ENCODE results near the gene GALNT17.

The GALNT17 gene

DNA sequence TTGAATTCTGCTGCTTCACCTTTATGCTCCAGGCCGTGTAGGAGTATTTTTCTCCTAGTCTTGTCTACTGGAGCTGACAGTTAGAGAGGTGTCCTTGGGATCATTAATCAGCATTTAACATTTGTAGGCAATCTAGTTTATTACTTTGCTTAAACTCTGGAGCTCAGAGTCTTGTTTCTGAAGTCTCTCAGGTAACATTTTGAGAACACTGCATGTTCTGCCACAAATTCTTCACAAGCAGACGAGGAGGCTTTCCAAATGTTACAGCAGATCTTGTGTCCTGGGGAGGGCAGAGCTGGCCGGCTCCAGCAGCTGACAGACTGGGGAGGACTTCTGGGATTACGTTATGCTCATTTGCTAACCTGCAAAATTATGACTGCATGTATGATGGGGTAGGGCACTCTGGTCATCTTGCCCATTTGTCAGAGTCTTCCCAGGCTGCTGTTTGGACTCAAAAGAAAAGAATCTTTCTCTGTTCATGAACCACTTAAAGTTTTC lies 50.5 kb downstream of the GALNT17 start:
- WGBS (ENCODE audit: extremely low coverage, insufficient coverage, insufficient read length): no CpG with 5 or more reads among the region's 4 CpGs
- no peak overlapping the region for H2AFZ ChIP-seq (ENCODE audit: insufficient read depth, low read length, poor library complexity)
- no peak overlapping the region for H4K12ac ChIP-seq (ENCODE audit: low read depth, low read length)
- peaks cover 3 to 4% of the 10 kb centered on the region in 2 experiments for H3K4me1 ChIP-seq (ENCODE audit: control insufficient read depth in 1 of 2, insufficient read depth in 2 of 2, low read length in 2 of 2)
- H3K79me1 ChIP-seq (ENCODE audit: low read length): no peaks in the 10 kb centered on the region
- H4K8ac ChIP-seq (ENCODE audit: low read depth, low read length): no peak overlapping the region
- no peak for DNase-seq
- no peak overlapping the region for H2AK5ac ChIP-seq (ENCODE audit: low read length)
- H3K27ac ChIP-seq (ENCODE audit: low read depth, low read length): no peak overlapping the region
- H3K79me2 ChIP-seq (ENCODE audit: control insufficient read depth, insufficient read depth, low read length, poor library complexity): no peaks in the 10 kb centered on the region
- H4K91ac ChIP-seq (ENCODE audit: low read depth, low read length): no peak overlapping the region
- no peak overlapping the region for H3K23ac ChIP-seq (ENCODE audit: low read length)
- no peak overlapping the region for H2BK120ac ChIP-seq (ENCODE audit: insufficient read depth, low read length, poor library complexity)
- H3K18ac ChIP-seq (ENCODE audit: low read length): no peak overlapping the region
- H3K36me3 ChIP-seq (ENCODE audit: control insufficient read depth in 1 of 2, insufficient read depth in 2 of 2, low read length in 2 of 2): no peaks in the 10 kb centered on the region
- H3K9ac ChIP-seq (ENCODE audit: low read length): no peak overlapping the region
- H3K9me3 ChIP-seq (ENCODE audit: insufficient read depth, low read depth, low read length): no peaks in the 10 kb centered on the region
- no peak overlapping the region for H3K4me3 ChIP-seq (ENCODE audit: low read depth, low read length)
- H3K4me2 ChIP-seq (ENCODE audit: low read length): no peak overlapping the region
- H2BK5ac ChIP-seq (ENCODE audit: low read depth, low read length, poor library complexity): no peak overlapping the region
- H3K14ac ChIP-seq (ENCODE audit: low read length): no peak overlapping the region
- no peak overlapping the region for H3K4ac ChIP-seq (ENCODE audit: low read depth, low read length)
- no peaks in the 10 kb centered on the region for H3K27me3 ChIP-seq (ENCODE audit: insufficient read depth, low read length)
- no peak overlapping the region for H2BK12ac ChIP-seq (ENCODE audit: low read length)

DNA sequence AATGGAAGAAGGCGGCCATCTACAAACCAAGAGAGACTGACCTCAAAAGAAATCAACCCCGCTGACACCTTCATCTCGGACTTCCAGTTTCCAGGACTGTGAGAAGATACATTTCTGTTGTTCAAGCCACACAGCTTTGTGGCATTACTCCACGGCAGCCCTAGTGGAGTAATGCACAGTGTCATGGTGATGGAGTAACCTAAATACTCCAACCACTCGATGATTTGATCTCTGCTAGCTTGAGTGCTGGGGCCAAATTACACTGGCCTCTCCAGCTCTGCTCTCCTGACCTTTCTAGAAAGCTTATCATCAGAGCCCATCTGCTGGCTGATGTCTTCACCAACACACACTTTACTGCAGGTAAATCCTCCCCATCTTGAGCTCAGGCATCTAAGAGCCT lies 52.2 kb downstream of the GALNT17 start:
- no peak overlapping the region for H3K4me2 ChIP-seq (ENCODE audit: low read length)
- no peak overlapping the region for H2AK5ac ChIP-seq (ENCODE audit: low read length)
- no peak overlapping the region for H2BK120ac ChIP-seq (ENCODE audit: insufficient read depth, low read length, poor library complexity)
- H2AFZ ChIP-seq (ENCODE audit: insufficient read depth, low read length, poor library complexity): no peak overlapping the region
- no peak overlapping the region for H4K12ac ChIP-seq (ENCODE audit: low read depth, low read length)
- no peak overlapping the region for H3K9ac ChIP-seq (ENCODE audit: low read length)
- no peak overlapping the region for H4K8ac ChIP-seq (ENCODE audit: low read depth, low read length)
- H3K36me3 ChIP-seq (ENCODE audit: control insufficient read depth in 1 of 2, insufficient read depth in 2 of 2, low read length in 2 of 2): no peaks in the 10 kb centered on the region
- H3K4me1 ChIP-seq (ENCODE audit: control insufficient read depth in 1 of 2, insufficient read depth in 2 of 2, low read length in 2 of 2): peaks cover 3 to 4% of the 10 kb centered on the region in 2 experiments
- H3K23ac ChIP-seq (ENCODE audit: low read length): no peak overlapping the region
- no peak overlapping the region for H3K14ac ChIP-seq (ENCODE audit: low read length)
- H2BK5ac ChIP-seq (ENCODE audit: low read depth, low read length, poor library complexity): no peak overlapping the region
- WGBS (ENCODE audit: extremely low coverage, insufficient coverage, insufficient read length): no CpG with 5 or more reads among the region's 5 CpGs
- no peak for DNase-seq
- H3K18ac ChIP-seq (ENCODE audit: low read length): no peak overlapping the region
- no peaks in the 10 kb centered on the region for H3K79me1 ChIP-seq (ENCODE audit: low read length)
- H2BK12ac ChIP-seq (ENCODE audit: low read length): no peak overlapping the region
- H3K27ac ChIP-seq (ENCODE audit: low read depth, low read length): no peak overlapping the region
- H3K4ac ChIP-seq (ENCODE audit: low read depth, low read length): no peak overlapping the region
- H4K91ac ChIP-seq (ENCODE audit: low read depth, low read length): no peak overlapping the region
- H3K79me2 ChIP-seq (ENCODE audit: control insufficient read depth, insufficient read depth, low read length, poor library complexity): no peaks in the 10 kb centered on the region
- H3K27me3 ChIP-seq (ENCODE audit: insufficient read depth, low read length): no peaks in the 10 kb centered on the region
- H3K9me3 ChIP-seq (ENCODE audit: insufficient read depth, low read depth, low read length): no peaks in the 10 kb centered on the region
- no peak overlapping the region for H3K4me3 ChIP-seq (ENCODE audit: low read depth, low read length)

DNA sequence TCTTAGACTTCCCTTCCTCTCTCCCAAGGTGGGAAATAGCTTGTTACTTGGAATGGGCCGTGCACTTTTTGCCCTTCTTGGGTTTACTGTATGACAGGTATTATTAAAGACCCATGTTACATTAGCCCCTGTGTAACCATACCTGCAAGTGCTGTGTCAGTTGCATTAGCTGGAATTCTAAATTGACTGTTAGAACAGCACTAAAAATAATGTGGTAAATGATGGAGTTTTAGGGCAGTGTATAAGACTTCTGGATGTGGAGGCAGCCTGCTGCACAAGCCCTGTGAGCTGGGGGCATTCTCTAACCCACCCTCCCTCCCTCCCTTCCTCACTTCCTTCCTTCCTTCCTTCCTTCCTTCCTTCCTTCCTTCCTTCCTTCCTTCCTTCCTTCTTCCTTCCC lies 52.7 kb downstream of the GALNT17 start:
- no peak for DNase-seq
- H4K12ac ChIP-seq (ENCODE audit: low read depth, low read length): no peak overlapping the region
- H2BK120ac ChIP-seq (ENCODE audit: insufficient read depth, low read length, poor library complexity): no peak overlapping the region
- H3K4me1 ChIP-seq (ENCODE audit: control insufficient read depth in 1 of 2, insufficient read depth in 2 of 2, low read length in 2 of 2): peaks cover 3 to 4% of the 10 kb centered on the region in 2 experiments
- H3K14ac ChIP-seq (ENCODE audit: low read length): no peak overlapping the region
- H3K4me2 ChIP-seq (ENCODE audit: low read length): no peak overlapping the region
- H2BK12ac ChIP-seq (ENCODE audit: low read length): no peak overlapping the region
- H4K8ac ChIP-seq (ENCODE audit: low read depth, low read length): no peak overlapping the region
- H3K79me1 ChIP-seq (ENCODE audit: low read length): no peaks in the 10 kb centered on the region
- H3K23ac ChIP-seq (ENCODE audit: low read length): no peak overlapping the region
- H3K4me3 ChIP-seq (ENCODE audit: low read depth, low read length): no peak overlapping the region
- H4K91ac ChIP-seq (ENCODE audit: low read depth, low read length): no peak overlapping the region
- no peak overlapping the region for H3K4ac ChIP-seq (ENCODE audit: low read depth, low read length)
- H2AFZ ChIP-seq (ENCODE audit: insufficient read depth, low read length, poor library complexity): no peak overlapping the region
- WGBS (ENCODE audit: extremely low coverage, insufficient coverage, insufficient read length): no CpG with 5 or more reads among the region's 1 CpG
- H3K79me2 ChIP-seq (ENCODE audit: control insufficient read depth, insufficient read depth, low read length, poor library complexity): no peaks in the 10 kb centered on the region
- no peak overlapping the region for H3K18ac ChIP-seq (ENCODE audit: low read length)
- H3K36me3 ChIP-seq (ENCODE audit: control insufficient read depth in 1 of 2, insufficient read depth in 2 of 2, low read length in 2 of 2): no peaks in the 10 kb centered on the region
- H3K9me3 ChIP-seq (ENCODE audit: insufficient read depth, low read depth, low read length): peaks cover 3% of the 10 kb centered on the region
- H3K9ac ChIP-seq (ENCODE audit: low read length): no peak overlapping the region
- H2BK5ac ChIP-seq (ENCODE audit: low read depth, low read length, poor library complexity): no peak overlapping the region
- H2AK5ac ChIP-seq (ENCODE audit: low read length): no peak overlapping the region
- H3K27ac ChIP-seq (ENCODE audit: low read depth, low read length): no peak overlapping the region
- no peaks in the 10 kb centered on the region for H3K27me3 ChIP-seq (ENCODE audit: insufficient read depth, low read length)

DNA sequence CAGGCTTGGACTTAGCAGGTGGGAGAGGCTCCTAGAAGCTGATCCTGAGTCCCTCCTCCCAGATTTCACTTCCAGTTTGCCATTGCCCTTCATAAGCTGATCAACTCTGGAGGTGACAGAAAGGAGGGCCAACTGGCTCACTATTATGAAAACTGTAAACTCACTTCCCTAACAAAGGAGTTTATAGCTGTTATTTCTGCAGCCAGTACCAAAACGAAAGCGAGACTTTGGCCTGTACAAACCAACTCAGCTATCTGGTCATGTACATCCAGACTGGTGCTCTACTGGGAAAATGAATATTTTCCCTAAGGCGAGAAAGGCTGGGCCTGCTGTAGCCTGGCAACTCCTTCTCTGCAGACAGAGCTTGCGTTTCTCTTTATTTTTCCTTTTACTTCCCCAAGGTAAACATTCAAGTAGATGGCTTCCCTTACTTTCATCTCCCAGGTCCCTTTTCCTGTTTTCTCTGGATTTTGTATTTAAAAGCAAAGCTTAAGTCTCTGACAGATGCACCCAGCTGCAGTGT lies 54.7 kb downstream of the GALNT17 start:
- peaks cover 3% of the 10 kb centered on the region for H3K9me3 ChIP-seq (ENCODE audit: insufficient read depth, low read depth, low read length)
- no peak overlapping the region for H3K27ac ChIP-seq (ENCODE audit: low read depth, low read length)
- H3K18ac ChIP-seq (ENCODE audit: low read length): no peak overlapping the region
- no peaks in the 10 kb centered on the region for H3K79me2 ChIP-seq (ENCODE audit: control insufficient read depth, insufficient read depth, low read length, poor library complexity)
- no peak overlapping the region for H2BK12ac ChIP-seq (ENCODE audit: low read length)
- no peak overlapping the region for H2AFZ ChIP-seq (ENCODE audit: insufficient read depth, low read length, poor library complexity)
- WGBS (ENCODE audit: extremely low coverage, insufficient coverage, insufficient read length): no CpG with 5 or more reads among the region's 4 CpGs
- no peak overlapping the region for H3K4me2 ChIP-seq (ENCODE audit: low read length)
- no peak for DNase-seq
- no peak overlapping the region for H2BK5ac ChIP-seq (ENCODE audit: low read depth, low read length, poor library complexity)
- H3K36me3 ChIP-seq (ENCODE audit: control insufficient read depth in 1 of 2, insufficient read depth in 2 of 2, low read length in 2 of 2): no peaks in the 10 kb centered on the region
- H3K14ac ChIP-seq (ENCODE audit: low read length): no peak overlapping the region
- H4K12ac ChIP-seq (ENCODE audit: low read depth, low read length): peak overlapping the region; percentile 18
- H3K23ac ChIP-seq (ENCODE audit: low read length): no peak overlapping the region
- H3K4me3 ChIP-seq (ENCODE audit: low read depth, low read length): no peak overlapping the region
- H3K9ac ChIP-seq (ENCODE audit: low read length): no peak overlapping the region
- H3K27me3 ChIP-seq (ENCODE audit: insufficient read depth, low read length): no peaks in the 10 kb centered on the region
- no peak overlapping the region for H2BK120ac ChIP-seq (ENCODE audit: insufficient read depth, low read length, poor library complexity)
- no peak overlapping the region for H4K8ac ChIP-seq (ENCODE audit: low read depth, low read length)
- H3K79me1 ChIP-seq (ENCODE audit: low read length): no peaks in the 10 kb centered on the region
- no peak overlapping the region for H2AK5ac ChIP-seq (ENCODE audit: low read length)
- no peak overlapping the region for H3K4ac ChIP-seq (ENCODE audit: low read depth, low read length)
- no peak overlapping the region for H4K91ac ChIP-seq (ENCODE audit: low read depth, low read length)
- peaks cover 3 to 4% of the 10 kb centered on the region in 2 experiments for H3K4me1 ChIP-seq (ENCODE audit: control insufficient read depth in 1 of 2, insufficient read depth in 2 of 2, low read length in 2 of 2)
